NCI-H2107 treated with DMSO at 0.1 percent for 48 hours (cell line): ENCODE data around the gene TCEANC.
"Not testable (repeated sequence)": the region's sequence is repeated elsewhere in the genome, so short reads cannot be mapped to it uniquely, and the experiment has no call there.

ENCODE experiments used
- DNase-seq: peaks from one replicate; lab custom pipeline; 2025; ENCODE audit not compliant: unreplicated experiment; lab: John Stamatoyannopoulos, UW

The TCEANC gene, protein sequence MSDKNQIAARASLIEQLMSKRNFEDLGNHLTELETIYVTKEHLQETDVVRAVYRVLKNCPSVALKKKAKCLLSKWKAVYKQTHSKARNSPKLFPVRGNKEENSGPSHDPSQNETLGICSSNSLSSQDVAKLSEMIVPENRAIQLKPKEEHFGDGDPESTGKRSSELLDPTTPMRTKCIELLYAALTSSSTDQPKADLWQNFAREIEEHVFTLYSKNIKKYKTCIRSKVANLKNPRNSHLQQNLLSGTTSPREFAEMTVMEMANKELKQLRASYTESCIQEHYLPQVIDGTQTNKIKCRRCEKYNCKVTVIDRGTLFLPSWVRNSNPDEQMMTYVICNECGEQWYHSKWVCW

GRCh38 chrX:13652850-13653693, at the start of gene TCEANC:
Gene TCEANC (plus strand): TSS chrX:13653141. CDS start chrX:13662509, 9,368 bp downstream.
- peak; percentile 89 for DNase-seq

DNA sequence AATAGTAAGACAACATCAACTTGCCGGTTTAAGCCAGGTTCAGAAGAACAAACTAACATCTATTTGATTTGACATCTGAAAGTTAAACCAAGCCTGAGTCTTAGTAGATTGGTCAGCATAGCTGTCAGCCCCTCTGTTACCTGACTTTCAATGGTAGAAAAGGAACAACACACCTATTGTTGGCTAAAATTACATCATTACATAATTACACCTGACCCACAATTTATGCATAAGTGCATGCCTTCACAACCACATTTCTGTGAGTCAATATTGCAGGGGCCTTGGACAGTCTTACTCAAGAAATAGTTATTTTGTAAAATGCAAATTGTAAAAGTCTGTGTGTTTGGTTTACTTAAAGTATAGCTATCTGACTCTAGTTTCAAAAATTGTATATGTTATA, 47.3 kb upstream of the TCEANC start:
- no peak for DNase-seq

DNA sequence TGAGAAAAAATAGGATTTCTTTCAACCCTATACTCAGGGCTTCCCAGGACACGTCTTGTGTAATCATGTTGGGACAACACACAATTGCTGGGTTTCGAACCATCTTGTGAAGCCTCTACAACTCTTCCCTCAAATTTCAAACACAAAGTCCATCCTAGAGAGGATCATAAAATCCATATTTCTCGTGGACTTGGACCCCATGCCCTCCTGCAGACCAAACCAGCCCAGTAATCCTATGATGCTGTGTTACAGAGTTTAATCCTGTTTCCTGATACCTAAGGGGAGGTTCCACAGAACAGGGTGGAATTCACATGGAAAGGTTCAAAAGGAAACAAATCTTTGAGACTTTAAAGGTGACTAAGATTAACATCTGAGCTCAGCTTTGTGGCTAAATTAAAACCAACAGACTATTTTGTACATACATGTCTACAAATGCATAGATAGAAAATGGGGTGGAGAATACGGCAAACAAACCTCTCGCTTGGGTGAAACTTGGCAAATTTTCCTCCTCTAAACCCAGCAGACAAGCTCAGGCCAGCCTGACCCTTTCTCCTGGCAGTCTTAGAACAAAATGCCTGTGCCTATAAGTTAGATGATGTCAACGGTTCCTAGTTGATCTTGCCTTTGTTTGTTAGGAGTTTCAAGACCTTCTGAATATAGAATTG, 45.5 kb upstream of the TCEANC start:
- no peak for DNase-seq

- no peak for DNase-seq
Observed at GRCh38 chrX:13607996-13608365, 45.0 kb upstream of the TCEANC start.

- DNase-seq, result no peak
Observed at GRCh38 chrX:13614154-13614553, 38.8 kb upstream of the TCEANC start.

GRCh38 chrX:13620207-13620606, 32.7 kb upstream of the TCEANC start:
- DNase-seq, result no peak

DNA sequence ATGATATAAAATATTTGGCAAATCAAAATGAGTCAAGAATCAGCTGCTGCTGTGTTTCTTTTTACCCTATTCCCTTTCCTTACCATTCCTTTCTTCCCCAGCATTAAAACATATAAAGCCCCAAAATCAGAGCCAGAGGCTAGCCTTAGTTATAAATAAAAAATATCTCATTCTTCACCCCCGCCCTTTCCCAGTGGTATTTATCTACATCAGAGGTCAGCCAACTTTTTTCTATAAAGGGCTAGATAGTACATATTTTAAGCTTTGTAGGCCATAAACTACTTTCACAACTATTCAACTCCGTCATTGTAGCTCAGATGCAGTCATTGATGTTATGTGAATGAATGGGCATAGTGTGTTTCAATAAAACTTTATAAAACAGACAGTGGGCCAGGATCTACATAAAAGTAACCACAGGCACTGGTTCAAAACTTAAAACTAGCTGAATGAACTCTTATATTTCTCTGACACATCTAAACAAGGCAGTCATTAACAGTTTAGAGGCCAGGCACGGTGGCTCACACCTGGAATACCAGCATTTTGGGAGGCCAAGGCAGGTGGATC, 30.5 kb upstream of the TCEANC start:
- DNase-seq, result no peak

- no peak for DNase-seq
Observed at GRCh38 chrX:13627306-13627705, 25.6 kb upstream of the TCEANC start.

- DNase-seq, result not testable (repeated sequence)
Observed at GRCh38 chrX:13637224-13637623, 15.7 kb upstream of the TCEANC start.

DNA sequence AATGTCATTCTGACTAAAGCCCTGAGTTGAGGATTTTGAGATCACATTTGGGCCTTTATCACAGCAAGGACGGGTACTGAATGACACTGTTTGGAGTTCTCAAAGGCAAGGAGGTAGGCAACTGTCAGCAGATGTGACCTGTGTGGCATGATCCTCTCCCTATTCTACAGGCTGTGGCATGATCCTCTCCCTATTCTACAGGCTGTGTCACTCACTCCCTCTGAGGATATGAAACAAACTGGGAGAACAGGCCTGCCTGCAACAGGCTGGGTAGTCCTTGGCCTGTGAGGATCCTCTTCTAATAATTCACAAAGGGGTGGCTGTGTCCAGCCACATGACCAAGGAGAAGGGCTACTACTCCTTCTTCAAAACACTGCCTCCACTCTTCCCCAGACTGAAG, 14.9 kb upstream of the TCEANC start:
- no peak for DNase-seq

DNA sequence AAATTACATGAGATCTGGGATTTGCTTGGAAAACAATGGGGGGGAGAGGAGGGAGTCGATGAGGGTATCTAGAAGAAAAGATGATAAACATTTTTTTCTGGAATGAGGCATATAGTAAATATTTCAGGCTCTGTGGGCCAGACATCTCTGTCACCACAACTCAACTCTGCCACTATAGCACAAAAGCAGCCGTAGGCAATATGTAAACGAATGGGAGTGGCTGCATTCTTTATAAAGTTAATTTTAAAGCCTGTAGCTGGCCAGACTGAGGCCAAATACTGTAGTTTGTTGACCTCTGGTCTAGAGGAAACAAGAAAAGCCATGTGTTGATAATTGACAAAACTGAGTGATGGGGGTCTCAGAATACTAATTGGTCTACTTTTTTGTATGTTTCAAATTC, 14.1 kb upstream of the TCEANC start:
- no peak for DNase-seq

DNA sequence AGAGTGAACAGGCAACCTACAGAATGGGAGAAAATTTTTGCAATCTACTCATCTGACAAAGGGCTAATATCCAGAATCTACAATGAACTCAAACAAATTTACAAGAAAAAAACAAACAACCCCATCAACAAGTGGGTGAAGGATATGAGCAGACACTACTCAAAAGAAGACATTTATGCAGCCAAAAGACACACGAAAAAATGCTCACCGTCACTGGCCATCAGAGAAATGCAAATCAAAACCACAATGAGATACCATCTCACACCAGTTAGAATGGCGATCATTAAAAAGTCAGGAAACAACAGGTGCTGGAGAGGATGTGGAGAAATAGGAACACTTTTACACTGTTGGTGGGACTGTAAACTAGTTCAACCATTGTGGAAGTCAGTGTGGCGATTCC, 11.3 kb upstream of the TCEANC start:
- DNase-seq, result not testable (repeated sequence)

DNA sequence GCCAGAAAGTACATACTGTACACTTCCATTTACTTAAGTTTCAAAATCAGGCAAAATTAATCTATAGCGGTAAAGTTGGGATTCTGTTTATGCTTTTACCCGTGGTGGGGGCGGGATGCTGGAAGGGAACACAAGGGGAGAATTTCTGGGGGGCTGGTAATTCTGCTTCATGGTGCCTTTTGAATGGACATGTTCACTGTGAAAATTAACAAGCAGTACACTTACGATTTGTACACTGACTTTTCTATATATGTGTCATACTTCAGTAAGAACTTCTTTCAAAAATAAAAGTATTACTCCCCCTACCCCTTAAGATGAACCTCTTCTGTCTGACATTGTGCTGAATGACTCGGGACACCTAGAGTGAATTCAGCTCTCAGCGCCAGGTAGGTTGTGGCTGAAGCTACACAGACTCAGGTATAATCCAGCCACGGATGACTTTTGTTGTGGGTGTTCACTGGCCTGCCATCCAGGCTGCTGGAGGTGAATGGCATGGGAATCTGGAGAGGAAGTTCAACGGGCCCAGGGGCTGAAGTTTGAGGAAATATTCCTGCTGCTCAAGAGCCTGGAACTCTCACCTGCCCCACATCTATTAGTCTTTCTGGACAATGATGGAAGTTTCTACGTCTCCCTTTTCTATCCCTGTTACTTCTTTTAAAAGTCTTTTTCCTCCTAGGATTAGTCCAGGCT, 7.3 kb upstream of the TCEANC start:
- no peak for DNase-seq

GRCh38 chrX:13646154-13646549, 6.8 kb upstream of the TCEANC start:
- DNase-seq, result peak; percentile 58

- peak; percentile 33 for DNase-seq
Observed at GRCh38 chrX:13647709-13648212, 5.2 kb upstream of the TCEANC start.

- DNase-seq, result not testable (repeated sequence)
Observed at GRCh38 chrX:13648336-13648735, 4.6 kb upstream of the TCEANC start.

DNA sequence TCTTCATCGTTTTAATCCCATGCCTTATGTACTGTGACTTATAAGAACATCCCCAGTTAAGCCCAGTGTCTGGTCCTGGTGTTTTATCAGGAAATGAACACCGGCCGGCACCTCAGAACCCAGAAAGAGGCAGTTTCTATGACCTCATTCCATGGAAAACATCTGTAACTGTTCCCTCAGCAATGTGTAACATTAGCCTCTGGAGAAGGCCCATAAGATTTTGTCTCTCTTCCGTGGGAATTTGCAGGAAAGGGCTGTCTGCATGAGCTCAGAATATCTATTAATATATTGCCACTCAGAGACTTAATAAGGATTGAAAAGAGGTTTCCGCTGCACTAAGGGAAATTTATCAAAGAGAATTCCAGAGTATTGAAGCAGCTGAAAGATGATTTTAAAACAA, 3.1 kb upstream of the TCEANC start:
- DNase-seq, result no peak

GRCh38 chrX:13650318-13650717, 2.6 kb upstream of the TCEANC start:
- DNase-seq, result no peak

GRCh38 chrX:13651150-13651549, 1.8 kb upstream of the TCEANC start:
- DNase-seq, result no peak

GRCh38 chrX:13652287-13652793, 601 bp upstream of the TCEANC start:
- DNase-seq, result no peak
